WTC11 (cell line): Measurements from ENCODE around the gene SHQ1. TPM values are rescaled to one million over a fixed set of nuclear protein-coding genes. Genes with fewer than 3 reads are reported as not detected.

ENCODE experiments used
- ATAC-seq: fragments of 200-7000 bp; cut with Tn5 transposase; 2 replicates; pipeline ENCODE4 v1.10.0; 2021; ENCODE audit warnings: mild to moderate bottlenecking, moderate library complexity
- CTCF ChIA-PET: fragments of 300-600 bp; sonication (Branson Sonifier 250); formaldehyde crosslinking; loops from one replicate; lab custom pipeline; 2021; ENCODE audit warnings: antibody characterized with exemption; lab: Charles Lee
- POLR2A ChIA-PET: fragments of 350-600 bp; sonication (Branson Sonifier 250); formaldehyde crosslinking; loops from one replicate; lab custom pipeline; 2021; ENCODE audit warnings: antibody characterized with exemption; lab: Charles Lee
- DNase-seq: peaks from one replicate; pipeline ENCODE4 v3.0.0; 2021; ENCODE audit warnings: low spot score
- H3K27ac Mint-ChIP-seq: 2 replicates; pipeline ENCODE4 v1.8.0; 2021; ENCODE audit warnings: mixed read lengths
- H3K27me3 Mint-ChIP-seq: 2 replicates; pipeline ENCODE4 v1.8.0; 2021; ENCODE audit warnings: low read depth, mild to moderate bottlenecking, moderate library complexity, mixed read lengths
- H3K36me3 Mint-ChIP-seq: 2 replicates; pipeline ENCODE4 v1.8.0; 2021; ENCODE audit warnings: mixed read lengths
- H3K4me1 Mint-ChIP-seq: 2 replicates; pipeline ENCODE4 v1.8.0; 2022; ENCODE audit warnings: mixed read lengths
- H3K4me3 Mint-ChIP-seq: 2 replicates; pipeline ENCODE4 v1.8.0; 2021; ENCODE audit warnings: mild to moderate bottlenecking, moderate library complexity, mixed read lengths
- H3K9me3 Mint-ChIP-seq: 2 replicates; pipeline ENCODE4 v1.8.0; 2021; ENCODE audit warnings: mixed read lengths
- CBFB ChIP-seq: sonication (generic); formaldehyde crosslinking; IDR thresholded peaks from 2 replicates; pipeline ENCODE4 v1.8.1; 2022; ENCODE audit warnings: mild to moderate bottlenecking, low read depth, missing genetic modification reagents
- CREM ChIP-seq: sonication (generic); formaldehyde crosslinking; IDR thresholded peaks from 2 replicates; pipeline ENCODE4 v1.8.1; 2022; ENCODE audit warnings: mild to moderate bottlenecking, missing genetic modification reagents, moderate library complexity
- ELF4 ChIP-seq: sonication (generic); formaldehyde crosslinking; IDR thresholded peaks from 2 replicates; pipeline ENCODE4 v1.8.1; 2022; ENCODE audit warnings: low read depth, mild to moderate bottlenecking, moderate library complexity, missing genetic modification reagents
- GABPB1 ChIP-seq: sonication (generic); formaldehyde crosslinking; IDR thresholded peaks from 2 replicates; pipeline ENCODE4 v1.8.1; 2023; ENCODE audit warnings: mild to moderate bottlenecking, missing genetic modification reagents
- GTF2I ChIP-seq: fragments of 250-450 bp; sonication (Bioruptor Pico); conservative IDR thresholded peaks from 2 replicates; pipeline ENCODE4 v1.4.0; 2021; ENCODE audit warnings: mild to moderate bottlenecking
- HMGA2 ChIP-seq: fragments of 250-450 bp; sonication (Bioruptor Pico); IDR thresholded peaks from 2 replicates; pipeline ENCODE4 v1.4.0; 2021; ENCODE audit warnings: mild to moderate bottlenecking, moderate library complexity
- MXD4 ChIP-seq: fragments of 250-450 bp; sonication (Bioruptor Pico); IDR thresholded peaks from 2 replicates; pipeline ENCODE4 v1.8.0; 2021; ENCODE audit warnings: mild to moderate bottlenecking, moderate library complexity, borderline replicate concordance
- NFE2L1 ChIP-seq: sonication (generic); formaldehyde crosslinking; IDR thresholded peaks from 2 replicates; pipeline ENCODE4 v1.8.1; 2023; ENCODE audit warnings: missing genetic modification reagents
- NR3C1 ChIP-seq: sonication (generic); formaldehyde crosslinking; conservative IDR thresholded peaks from 2 replicates; pipeline ENCODE4 v1.8.1; 2023; ENCODE audit warnings: low read depth, mild to moderate bottlenecking, missing genetic modification reagents
- TEAD4 ChIP-seq: sonication (generic); formaldehyde crosslinking; IDR thresholded peaks from 2 replicates; pipeline ENCODE4 v1.8.0; 2022; ENCODE audit warnings: mild to moderate bottlenecking, missing genetic modification reagents
- ZNF317 ChIP-seq: sonication (generic); formaldehyde crosslinking; IDR thresholded peaks from 2 replicates; pipeline ENCODE4 v1.8.1; 2023; ENCODE audit warnings: low read depth, mild to moderate bottlenecking, moderate library complexity, missing genetic modification reagents, borderline replicate concordance
- total RNA-seq: library from RNA; stranded (reverse); gene quantifications from 3 replicates; pipeline ENCODE4 v1.2.3, GENCODE V29; 2021
- TF ChIP-seq, protein P1 (sequence below): sonication (generic); formaldehyde crosslinking; IDR thresholded peaks from 2 replicates; pipeline ENCODE4 v1.8.1; 2023; ENCODE audit warnings: mild to moderate bottlenecking, missing genetic modification reagents, borderline replicate concordance
- TF ChIP-seq, protein P2 (sequence below): fragments of 250-450 bp; sonication (Bioruptor Pico); IDR thresholded peaks from 2 replicates; pipeline ENCODE4 v1.9.0; 2021; ENCODE audit warnings: mild to moderate bottlenecking, borderline replicate concordance
- TF ChIP-seq, protein P3 (sequence below): sonication (generic); formaldehyde crosslinking; IDR thresholded peaks from 2 replicates; pipeline ENCODE4 v1.8.1; 2022; ENCODE audit warnings: low read depth, missing genetic modification reagents, borderline replicate concordance
- TF ChIP-seq, protein P4 (sequence below): fragments of 250-450 bp; sonication (Bioruptor Pico); IDR thresholded peaks from 2 replicates; pipeline ENCODE4 v2.1.2; 2022; ENCODE audit warnings: mild to moderate bottlenecking, moderate library complexity
- TF ChIP-seq, protein P5 (sequence below): sonication (generic); formaldehyde crosslinking; IDR thresholded peaks from 2 replicates; pipeline ENCODE4 v1.8.1; 2023; ENCODE audit warnings: mild to moderate bottlenecking, missing genetic modification reagents, moderate library complexity
- TF ChIP-seq, protein P6 (sequence below): sonication (generic); formaldehyde crosslinking; IDR thresholded peaks from 2 replicates; pipeline ENCODE4 v1.8.0; 2022; ENCODE audit warnings: mild to moderate bottlenecking, missing genetic modification reagents

Gene SHQ1
- total RNA-seq, 1 experiment from 2014 or later, result 29.1 TPM

DNA sequence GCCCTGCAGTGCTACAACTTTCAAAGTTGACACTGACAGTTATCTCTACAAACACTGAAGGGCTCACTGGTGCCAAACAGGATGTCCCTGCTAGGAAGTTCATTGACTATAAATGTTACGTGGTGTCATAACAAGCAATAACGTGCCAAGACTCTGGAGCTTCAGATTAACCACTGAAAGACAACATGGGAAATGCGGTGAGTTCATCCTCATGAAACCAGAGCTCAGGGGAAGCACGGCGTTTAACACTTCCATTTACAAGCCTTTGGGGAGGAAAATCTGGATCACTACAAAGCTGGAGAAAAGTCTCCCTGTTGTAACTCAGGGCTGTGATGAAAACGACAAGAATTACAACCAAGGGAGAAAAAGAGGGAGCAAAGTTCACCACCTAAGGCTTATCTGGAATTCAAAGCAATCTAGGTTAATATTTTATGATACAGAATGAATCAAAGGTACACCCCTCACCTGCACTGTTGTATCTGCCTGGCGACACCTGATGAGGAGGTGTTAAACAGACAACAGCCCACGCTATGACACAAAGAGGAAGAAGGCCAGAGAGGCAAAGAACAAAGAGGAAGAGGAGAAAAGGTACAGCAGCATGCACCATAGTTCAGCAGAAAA, 27.0 kb downstream of the SHQ1 start (continued):
- TF ChIP-seq ZNF317 (CRISPR knock-in tag) (no peak), TEAD4 (CRISPR knock-in tag) (no peak), MXD4 (CRISPR knock-in tag) (no peak), NR3C1 (no peak)
- TF ChIP-seq, protein P1, sequence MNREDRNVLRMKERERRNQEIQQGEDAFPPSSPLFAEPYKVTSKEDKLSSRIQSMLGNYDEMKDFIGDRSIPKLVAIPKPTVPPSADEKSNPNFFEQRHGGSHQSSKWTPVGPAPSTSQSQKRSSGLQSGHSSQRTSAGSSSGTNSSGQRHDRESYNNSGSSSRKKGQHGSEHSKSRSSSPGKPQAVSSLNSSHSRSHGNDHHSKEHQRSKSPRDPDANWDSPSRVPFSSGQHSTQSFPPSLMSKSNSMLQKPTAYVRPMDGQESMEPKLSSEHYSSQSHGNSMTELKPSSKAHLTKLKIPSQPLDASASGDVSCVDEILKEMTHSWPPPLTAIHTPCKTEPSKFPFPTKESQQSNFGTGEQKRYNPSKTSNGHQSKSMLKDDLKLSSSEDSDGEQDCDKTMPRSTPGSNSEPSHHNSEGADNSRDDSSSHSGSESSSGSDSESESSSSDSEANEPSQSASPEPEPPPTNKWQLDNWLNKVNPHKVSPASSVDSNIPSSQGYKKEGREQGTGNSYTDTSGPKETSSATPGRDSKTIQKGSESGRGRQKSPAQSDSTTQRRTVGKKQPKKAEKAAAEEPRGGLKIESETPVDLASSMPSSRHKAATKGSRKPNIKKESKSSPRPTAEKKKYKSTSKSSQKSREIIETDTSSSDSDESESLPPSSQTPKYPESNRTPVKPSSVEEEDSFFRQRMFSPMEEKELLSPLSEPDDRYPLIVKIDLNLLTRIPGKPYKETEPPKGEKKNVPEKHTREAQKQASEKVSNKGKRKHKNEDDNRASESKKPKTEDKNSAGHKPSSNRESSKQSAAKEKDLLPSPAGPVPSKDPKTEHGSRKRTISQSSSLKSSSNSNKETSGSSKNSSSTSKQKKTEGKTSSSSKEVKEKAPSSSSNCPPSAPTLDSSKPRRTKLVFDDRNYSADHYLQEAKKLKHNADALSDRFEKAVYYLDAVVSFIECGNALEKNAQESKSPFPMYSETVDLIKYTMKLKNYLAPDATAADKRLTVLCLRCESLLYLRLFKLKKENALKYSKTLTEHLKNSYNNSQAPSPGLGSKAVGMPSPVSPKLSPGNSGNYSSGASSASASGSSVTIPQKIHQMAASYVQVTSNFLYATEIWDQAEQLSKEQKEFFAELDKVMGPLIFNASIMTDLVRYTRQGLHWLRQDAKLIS (CRISPR knock-in tag), result no peak

DNA sequence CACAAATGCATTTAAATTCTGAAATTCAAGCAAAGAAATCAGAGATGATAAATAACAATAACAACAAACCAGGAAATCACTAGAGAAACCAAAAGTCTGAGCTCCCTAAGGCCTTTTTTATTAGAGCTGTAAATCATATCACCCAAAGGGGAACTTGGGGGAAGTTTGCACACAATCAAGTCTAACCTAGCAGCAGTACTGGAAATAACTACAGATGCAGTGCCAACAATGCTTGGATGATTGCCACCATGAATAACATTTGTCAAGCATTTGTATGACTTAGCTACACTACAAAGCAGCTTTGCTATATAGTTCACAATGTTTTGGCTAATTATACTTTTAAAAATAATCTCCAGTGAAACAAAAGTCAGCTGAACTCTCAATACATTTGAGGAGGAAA, 27.8 kb downstream of the SHQ1 start:
- TF ChIP-seq CREM (no peak), NFE2L1 (no peak), ELF4 (no peak), CBFB (CRISPR knock-in tag) (no peak)
- TF ChIP-seq, protein P2, sequence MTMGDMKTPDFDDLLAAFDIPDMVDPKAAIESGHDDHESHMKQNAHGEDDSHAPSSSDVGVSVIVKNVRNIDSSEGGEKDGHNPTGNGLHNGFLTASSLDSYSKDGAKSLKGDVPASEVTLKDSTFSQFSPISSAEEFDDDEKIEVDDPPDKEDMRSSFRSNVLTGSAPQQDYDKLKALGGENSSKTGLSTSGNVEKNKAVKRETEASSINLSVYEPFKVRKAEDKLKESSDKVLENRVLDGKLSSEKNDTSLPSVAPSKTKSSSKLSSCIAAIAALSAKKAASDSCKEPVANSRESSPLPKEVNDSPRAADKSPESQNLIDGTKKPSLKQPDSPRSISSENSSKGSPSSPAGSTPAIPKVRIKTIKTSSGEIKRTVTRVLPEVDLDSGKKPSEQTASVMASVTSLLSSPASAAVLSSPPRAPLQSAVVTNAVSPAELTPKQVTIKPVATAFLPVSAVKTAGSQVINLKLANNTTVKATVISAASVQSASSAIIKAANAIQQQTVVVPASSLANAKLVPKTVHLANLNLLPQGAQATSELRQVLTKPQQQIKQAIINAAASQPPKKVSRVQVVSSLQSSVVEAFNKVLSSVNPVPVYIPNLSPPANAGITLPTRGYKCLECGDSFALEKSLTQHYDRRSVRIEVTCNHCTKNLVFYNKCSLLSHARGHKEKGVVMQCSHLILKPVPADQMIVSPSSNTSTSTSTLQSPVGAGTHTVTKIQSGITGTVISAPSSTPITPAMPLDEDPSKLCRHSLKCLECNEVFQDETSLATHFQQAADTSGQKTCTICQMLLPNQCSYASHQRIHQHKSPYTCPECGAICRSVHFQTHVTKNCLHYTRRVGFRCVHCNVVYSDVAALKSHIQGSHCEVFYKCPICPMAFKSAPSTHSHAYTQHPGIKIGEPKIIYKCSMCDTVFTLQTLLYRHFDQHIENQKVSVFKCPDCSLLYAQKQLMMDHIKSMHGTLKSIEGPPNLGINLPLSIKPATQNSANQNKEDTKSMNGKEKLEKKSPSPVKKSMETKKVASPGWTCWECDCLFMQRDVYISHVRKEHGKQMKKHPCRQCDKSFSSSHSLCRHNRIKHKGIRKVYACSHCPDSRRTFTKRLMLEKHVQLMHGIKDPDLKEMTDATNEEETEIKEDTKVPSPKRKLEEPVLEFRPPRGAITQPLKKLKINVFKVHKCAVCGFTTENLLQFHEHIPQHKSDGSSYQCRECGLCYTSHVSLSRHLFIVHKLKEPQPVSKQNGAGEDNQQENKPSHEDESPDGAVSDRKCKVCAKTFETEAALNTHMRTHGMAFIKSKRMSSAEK (CRISPR knock-in tag), result no peak
- no peaks in the 10 kb centered on the region for H3K9me3 Mint-ChIP-seq
- H3K36me3 Mint-ChIP-seq, result no peaks in the 10 kb centered on the region
- H3K27me3 Mint-ChIP-seq, result no peaks in the 10 kb centered on the region
- H3K4me1 Mint-ChIP-seq, result peaks cover 5% of the 10 kb centered on the region
- no peak overlapping the region for H3K4me3 Mint-ChIP-seq
- CTCF ChIA-PET, result interaction anchor here (0.5 to 4.3 kb wide), 6 partner anchors 8 to 945 kb away, joined by 3 to 35 read pairs (median 4); no protein-coding TSS in a partner anchor
- H3K27ac Mint-ChIP-seq, result no peak overlapping the region
- ATAC-seq (no peak), DNase-seq (no peak)
- POLR2A ChIA-PET, result interaction anchor here (0.5 kb wide), 1 partner anchor 423 kb away, joined by 3 read pairs; no protein-coding TSS in a partner anchor

DNA sequence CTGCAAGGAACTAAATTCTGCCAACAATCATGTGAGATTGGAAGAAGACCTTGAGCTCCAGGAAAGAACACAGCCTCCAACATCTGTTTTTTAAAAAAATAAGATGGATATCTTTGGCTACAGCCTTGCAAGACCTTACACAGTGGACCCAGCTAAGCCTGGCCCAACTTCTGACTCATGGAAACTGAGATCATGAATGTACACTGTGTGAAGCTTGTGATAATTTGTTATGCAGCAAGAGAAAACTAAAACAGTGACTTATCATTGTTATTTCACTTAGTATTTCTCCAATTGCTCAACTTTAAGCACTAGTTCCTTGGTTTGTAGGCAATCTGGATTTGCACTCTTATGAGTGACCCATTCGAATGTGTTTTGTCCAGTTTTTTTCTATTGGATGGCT, 29.3 kb downstream of the SHQ1 start:
- ChIA-PET POLR2A (no interaction called here), CTCF (interaction anchor here (0.6 to 1.0 kb wide), 2 partner anchors 122 to 153 kb away, joined by 3 read pairs; no protein-coding TSS in a partner anchor)
- H3K4me3 Mint-ChIP-seq, result no peak overlapping the region
- H3K27ac Mint-ChIP-seq, result no peak overlapping the region
- ATAC-seq (no peak), DNase-seq (no peak)
- H3K9me3 Mint-ChIP-seq, result no peaks in the 10 kb centered on the region
- no peaks in the 10 kb centered on the region for H3K36me3 Mint-ChIP-seq
- peaks cover 11% of the 10 kb centered on the region for H3K4me1 Mint-ChIP-seq
- H3K27me3 Mint-ChIP-seq, result no peaks in the 10 kb centered on the region
- TF ChIP-seq, protein P3, sequence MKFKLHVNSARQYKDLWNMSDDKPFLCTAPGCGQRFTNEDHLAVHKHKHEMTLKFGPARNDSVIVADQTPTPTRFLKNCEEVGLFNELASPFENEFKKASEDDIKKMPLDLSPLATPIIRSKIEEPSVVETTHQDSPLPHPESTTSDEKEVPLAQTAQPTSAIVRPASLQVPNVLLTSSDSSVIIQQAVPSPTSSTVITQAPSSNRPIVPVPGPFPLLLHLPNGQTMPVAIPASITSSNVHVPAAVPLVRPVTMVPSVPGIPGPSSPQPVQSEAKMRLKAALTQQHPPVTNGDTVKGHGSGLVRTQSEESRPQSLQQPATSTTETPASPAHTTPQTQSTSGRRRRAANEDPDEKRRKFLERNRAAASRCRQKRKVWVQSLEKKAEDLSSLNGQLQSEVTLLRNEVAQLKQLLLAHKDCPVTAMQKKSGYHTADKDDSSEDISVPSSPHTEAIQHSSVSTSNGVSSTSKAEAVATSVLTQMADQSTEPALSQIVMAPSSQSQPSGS (CRISPR knock-in tag), result no peak
- TF ChIP-seq GABPB1 (no peak), GTF2I (no peak), HMGA2 (CRISPR knock-in tag) (no peak)
- TF ChIP-seq, protein P4, sequence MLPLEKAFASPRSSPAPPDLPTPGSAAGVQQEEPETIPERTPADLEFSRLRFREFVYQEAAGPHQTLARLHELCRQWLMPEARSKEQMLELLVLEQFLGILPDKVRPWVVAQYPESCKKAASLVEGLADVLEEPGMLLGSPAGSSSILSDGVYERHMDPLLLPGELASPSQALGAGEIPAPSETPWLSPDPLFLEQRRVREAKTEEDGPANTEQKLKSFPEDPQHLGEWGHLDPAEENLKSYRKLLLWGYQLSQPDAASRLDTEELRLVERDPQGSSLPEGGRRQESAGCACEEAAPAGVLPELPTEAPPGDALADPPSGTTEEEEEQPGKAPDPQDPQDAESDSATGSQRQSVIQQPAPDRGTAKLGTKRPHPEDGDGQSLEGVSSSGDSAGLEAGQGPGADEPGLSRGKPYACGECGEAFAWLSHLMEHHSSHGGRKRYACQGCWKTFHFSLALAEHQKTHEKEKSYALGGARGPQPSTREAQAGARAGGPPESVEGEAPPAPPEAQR (CRISPR knock-in tag), result no peak
- TF ChIP-seq, protein P5, sequence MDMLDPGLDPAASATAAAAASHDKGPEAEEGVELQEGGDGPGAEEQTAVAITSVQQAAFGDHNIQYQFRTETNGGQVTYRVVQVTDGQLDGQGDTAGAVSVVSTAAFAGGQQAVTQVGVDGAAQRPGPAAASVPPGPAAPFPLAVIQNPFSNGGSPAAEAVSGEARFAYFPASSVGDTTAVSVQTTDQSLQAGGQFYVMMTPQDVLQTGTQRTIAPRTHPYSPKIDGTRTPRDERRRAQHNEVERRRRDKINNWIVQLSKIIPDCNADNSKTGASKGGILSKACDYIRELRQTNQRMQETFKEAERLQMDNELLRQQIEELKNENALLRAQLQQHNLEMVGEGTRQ, result no peak
- TF ChIP-seq, protein P6, sequence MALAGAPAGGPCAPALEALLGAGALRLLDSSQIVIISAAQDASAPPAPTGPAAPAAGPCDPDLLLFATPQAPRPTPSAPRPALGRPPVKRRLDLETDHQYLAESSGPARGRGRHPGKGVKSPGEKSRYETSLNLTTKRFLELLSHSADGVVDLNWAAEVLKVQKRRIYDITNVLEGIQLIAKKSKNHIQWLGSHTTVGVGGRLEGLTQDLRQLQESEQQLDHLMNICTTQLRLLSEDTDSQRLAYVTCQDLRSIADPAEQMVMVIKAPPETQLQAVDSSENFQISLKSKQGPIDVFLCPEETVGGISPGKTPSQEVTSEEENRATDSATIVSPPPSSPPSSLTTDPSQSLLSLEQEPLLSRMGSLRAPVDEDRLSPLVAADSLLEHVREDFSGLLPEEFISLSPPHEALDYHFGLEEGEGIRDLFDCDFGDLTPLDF (CRISPR knock-in tag), result no peak
